ENCODE results near the gene ENTPD6.
A peak's percentile ranks its signal among the peaks of the same experiment; 100 is the strongest.

The ENTPD6 gene

DNA sequence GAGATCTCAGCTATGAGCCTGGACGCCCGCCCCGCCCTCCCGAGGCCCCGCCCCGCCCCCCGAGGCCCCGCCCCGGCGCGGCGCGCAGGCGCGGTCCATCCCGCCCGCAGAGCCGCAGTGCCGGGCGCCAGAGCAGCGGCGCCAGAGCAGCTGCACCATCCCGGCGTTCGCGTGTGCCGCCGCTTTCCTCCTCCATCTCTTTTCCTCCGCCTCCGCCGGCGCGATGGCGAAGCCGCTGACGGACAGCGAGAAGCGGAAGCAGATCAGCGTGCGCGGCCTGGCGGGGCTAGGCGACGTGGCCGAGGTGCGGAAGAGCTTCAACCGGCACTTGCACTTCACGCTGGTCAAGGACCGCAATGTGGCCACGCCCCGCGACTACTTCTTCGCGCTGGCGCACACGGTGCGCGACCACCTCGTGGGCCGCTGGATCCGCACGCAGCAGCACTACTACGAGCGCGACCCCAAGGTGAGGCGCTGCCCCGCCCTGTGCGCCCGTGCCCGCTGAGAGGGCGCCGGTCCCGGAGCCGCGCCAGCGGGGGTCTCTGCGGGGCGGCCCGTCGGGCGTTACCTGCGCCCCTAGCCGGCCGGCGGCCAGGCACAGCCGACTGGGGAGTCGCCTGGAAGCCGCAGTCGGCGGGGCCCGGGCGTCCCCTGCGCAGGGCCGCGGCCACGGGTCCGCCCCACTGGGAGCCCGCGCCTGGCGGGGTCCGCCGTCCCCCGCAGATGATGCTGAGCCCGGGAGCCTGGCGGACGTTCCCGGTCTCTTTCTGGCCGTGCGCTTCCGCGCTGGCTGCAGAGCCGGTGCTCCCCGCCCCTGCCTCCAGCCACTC is 52.7 kb downstream of the ENTPD6 start, which contains the start of gene PYGB:
Gene PYGB (plus strand): TSS at position 130 of the 830 bp plus-strand sequence. CDS start 94 bp downstream, at position 224.
- H3K27ac ChIP-seq (ENCODE audit: low read length) = peak within 1 kb of the TSS; percentile 48
- peaks cover 23% of the 10 kb centered on the region for H3K27me3 ChIP-seq (ENCODE audit: low read depth, low read length)
- TF ChIP-seq, protein P1, sequence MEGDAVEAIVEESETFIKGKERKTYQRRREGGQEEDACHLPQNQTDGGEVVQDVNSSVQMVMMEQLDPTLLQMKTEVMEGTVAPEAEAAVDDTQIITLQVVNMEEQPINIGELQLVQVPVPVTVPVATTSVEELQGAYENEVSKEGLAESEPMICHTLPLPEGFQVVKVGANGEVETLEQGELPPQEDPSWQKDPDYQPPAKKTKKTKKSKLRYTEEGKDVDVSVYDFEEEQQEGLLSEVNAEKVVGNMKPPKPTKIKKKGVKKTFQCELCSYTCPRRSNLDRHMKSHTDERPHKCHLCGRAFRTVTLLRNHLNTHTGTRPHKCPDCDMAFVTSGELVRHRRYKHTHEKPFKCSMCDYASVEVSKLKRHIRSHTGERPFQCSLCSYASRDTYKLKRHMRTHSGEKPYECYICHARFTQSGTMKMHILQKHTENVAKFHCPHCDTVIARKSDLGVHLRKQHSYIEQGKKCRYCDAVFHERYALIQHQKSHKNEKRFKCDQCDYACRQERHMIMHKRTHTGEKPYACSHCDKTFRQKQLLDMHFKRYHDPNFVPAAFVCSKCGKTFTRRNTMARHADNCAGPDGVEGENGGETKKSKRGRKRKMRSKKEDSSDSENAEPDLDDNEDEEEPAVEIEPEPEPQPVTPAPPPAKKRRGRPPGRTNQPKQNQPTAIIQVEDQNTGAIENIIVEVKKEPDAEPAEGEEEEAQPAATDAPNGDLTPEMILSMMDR (IDR thresholded peaks at IDR 0.05; ENCODE audit: low read depth, low read length) = no peak
- TF ChIP-seq EZH2phosphoT487 (IDR thresholded peaks at IDR 0.05; ENCODE audit: low read depth) = no peak
- H3K4me3 ChIP-seq (ENCODE audit: low read length) = peak within 1 kb of the TSS; percentile 89
- peaks cover 2% of the 10 kb centered on the region for H3K36me3 ChIP-seq (replicated peaks; ENCODE audit: low read depth, low read length)
- peak within 1 kb of the TSS; percentile 62 for H3K9ac ChIP-seq (ENCODE audit: low read length)
- peak within 1 kb of the TSS; percentile 74 for H2AFZ ChIP-seq (ENCODE audit: low read depth, low read length)
- 0 out of 2 replicates have a peak, but pooled peaks cover 5% of the 10 kb centered on the region for H4K20me1 ChIP-seq (ENCODE audit: insufficient read depth, low read length)
- H3K79me2 ChIP-seq (ENCODE audit: low read length) = peaks cover 45% of the 10 kb centered on the region
- no peaks in the 10 kb centered on the region for H3K9me3 ChIP-seq (ENCODE audit: insufficient read depth, low read length)
- peaks cover 24% of the 10 kb centered on the region for H3K4me1 ChIP-seq (ENCODE audit: low read length)
- peak within 1 kb of the TSS; percentile 99 for H3K4me2 ChIP-seq (ENCODE audit: low read length)

DNA sequence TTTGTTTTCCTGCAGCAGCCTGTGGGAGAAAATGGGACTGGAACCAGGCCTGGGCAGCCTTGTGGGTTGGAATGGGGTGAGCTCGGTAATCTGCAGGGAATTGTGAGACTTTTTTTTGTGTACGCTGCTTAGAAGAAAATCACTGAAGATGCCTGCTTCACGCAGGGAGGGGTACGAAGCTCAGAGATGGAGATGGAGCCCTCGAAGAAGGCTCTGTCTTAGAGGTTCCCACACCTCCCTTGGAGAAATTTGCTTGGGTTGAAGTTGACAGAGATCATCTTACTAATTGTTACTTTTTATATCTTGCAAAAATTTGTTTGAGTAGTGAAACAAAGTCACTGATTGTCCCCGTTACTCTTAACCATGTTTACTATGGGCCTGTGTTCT is 53.3 kb downstream of the ENTPD6 start:
- Histone ChIP-seq H3K36me3 (replicated peaks; ENCODE audit: low read depth, low read length) (peaks cover 2% of the 10 kb centered on the region), H2AFZ (ENCODE audit: low read depth, low read length) (peak overlapping the region; percentile 49), H3K79me2 (ENCODE audit: low read length) (peaks cover 46% of the 10 kb centered on the region), H3K9me3 (ENCODE audit: insufficient read depth, low read length) (no peaks in the 10 kb centered on the region), H3K9ac (ENCODE audit: low read length) (peak overlapping the region; percentile 62), H3K4me3 (ENCODE audit: low read length) (peak overlapping the region; percentile 89), H3K27ac (ENCODE audit: low read length) (no peak overlapping the region), H3K4me1 (ENCODE audit: low read length) (peaks cover 24% of the 10 kb centered on the region), H3K27me3 (ENCODE audit: low read depth, low read length) (peaks cover 20% of the 10 kb centered on the region), H4K20me1 (ENCODE audit: insufficient read depth, low read length) (0 out of 2 replicates have a peak, but pooled peaks cover 5% of the 10 kb centered on the region), H3K4me2 (ENCODE audit: low read length) (peak overlapping the region; percentile 83)
- TF ChIP-seq EZH2phosphoT487 (IDR thresholded peaks at IDR 0.05; ENCODE audit: low read depth) = no peak
- TF ChIP-seq, protein P1 (IDR thresholded peaks at IDR 0.05; ENCODE audit: low read depth, low read length) = no peak

DNA sequence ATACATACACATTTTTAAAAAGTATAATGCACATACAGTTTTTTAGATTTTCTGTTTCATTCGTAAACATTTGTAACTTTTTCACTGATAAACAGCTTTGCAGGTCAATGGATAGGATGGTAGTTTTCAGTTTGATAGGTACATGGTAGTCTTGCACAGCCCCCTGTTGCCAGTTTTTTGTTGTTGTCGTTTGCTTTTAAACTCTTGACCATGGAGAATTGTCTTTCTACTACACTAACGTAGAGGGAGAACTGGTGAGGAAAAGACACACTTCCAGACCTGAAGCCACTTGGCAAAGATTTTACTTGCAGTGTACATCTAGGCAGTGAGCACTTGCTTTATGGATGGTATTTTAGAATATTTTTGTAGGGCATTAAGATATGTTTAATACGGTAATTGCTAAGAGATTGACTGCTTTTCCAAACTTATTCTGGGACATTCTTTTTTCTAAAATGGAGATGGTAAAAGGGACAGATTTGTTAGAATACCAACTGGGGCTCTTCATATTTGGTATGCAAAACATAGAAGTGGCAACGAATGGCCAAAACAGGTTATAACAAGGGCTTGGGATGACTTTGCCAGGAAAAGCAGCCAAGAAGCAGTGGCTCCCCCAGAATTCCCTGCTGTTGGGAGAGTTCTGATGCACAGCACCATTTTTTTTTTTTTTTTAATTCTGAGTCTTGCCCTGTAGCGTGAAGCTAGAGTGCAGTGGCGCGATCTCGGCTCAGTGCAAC is 53.9 kb downstream of the ENTPD6 start:
- H3K9me3 ChIP-seq (ENCODE audit: insufficient read depth, low read length) = no peaks in the 10 kb centered on the region
- H2AFZ ChIP-seq (ENCODE audit: low read depth, low read length) = no peak overlapping the region
- H3K4me3 ChIP-seq (ENCODE audit: low read length) = peak overlapping the region; percentile 89
- H3K79me2 ChIP-seq (ENCODE audit: low read length) = peaks cover 46% of the 10 kb centered on the region
- peaks cover 18% of the 10 kb centered on the region for H3K27me3 ChIP-seq (ENCODE audit: low read depth, low read length)
- H3K4me1 ChIP-seq (ENCODE audit: low read length) = peaks cover 24% of the 10 kb centered on the region
- peak overlapping the region; percentile 83 for H3K4me2 ChIP-seq (ENCODE audit: low read length)
- H3K9ac ChIP-seq (ENCODE audit: low read length) = peak overlapping the region; percentile 62
- 0 out of 2 replicates have a peak, but pooled peaks cover 5% of the 10 kb centered on the region for H4K20me1 ChIP-seq (ENCODE audit: insufficient read depth, low read length)
- peaks cover 2% of the 10 kb centered on the region for H3K36me3 ChIP-seq (replicated peaks; ENCODE audit: low read depth, low read length)
- no peak overlapping the region for H3K27ac ChIP-seq (ENCODE audit: low read length)
- TF ChIP-seq, protein P1 (IDR thresholded peaks at IDR 0.05; ENCODE audit: low read depth, low read length) = no peak
- TF ChIP-seq EZH2phosphoT487 (IDR thresholded peaks at IDR 0.05; ENCODE audit: low read depth) = no peak

DNA sequence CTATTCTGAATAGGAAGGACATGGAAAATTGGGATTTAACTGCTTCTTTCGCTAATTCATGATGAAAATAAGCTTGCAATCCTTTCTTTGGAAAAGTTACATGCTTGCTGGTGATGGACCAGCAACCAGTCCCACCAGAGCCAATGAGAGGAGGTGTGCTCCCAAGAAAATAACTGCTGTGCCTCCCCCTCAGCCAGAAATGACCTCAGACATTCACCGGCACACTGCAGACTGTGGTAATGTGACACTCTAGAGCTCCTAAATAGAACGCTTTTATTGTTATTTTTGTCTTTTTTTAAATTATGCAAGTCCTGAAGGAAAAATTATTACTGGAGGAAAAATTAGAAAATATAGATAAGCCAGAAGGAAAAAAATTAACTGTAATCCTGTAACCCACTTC is 55.0 kb downstream of the ENTPD6 start:
- TF ChIP-seq, protein P1 (IDR thresholded peaks at IDR 0.05; ENCODE audit: low read depth, low read length) = no peak
- TF ChIP-seq EZH2phosphoT487 (IDR thresholded peaks at IDR 0.05; ENCODE audit: low read depth) = no peak
- Histone ChIP-seq H3K4me2 (ENCODE audit: low read length) (no peak overlapping the region), H4K20me1 (ENCODE audit: insufficient read depth, low read length) (0 out of 2 replicates have a peak, but pooled peaks cover 5% of the 10 kb centered on the region), H3K27me3 (ENCODE audit: low read depth, low read length) (peaks cover 14% of the 10 kb centered on the region), H3K27ac (ENCODE audit: low read length) (no peak overlapping the region), H2AFZ (ENCODE audit: low read depth, low read length) (no peak overlapping the region), H3K79me2 (ENCODE audit: low read length) (peaks cover 50% of the 10 kb centered on the region), H3K36me3 (replicated peaks; ENCODE audit: low read depth, low read length) (peaks cover 6% of the 10 kb centered on the region), H3K4me1 (ENCODE audit: low read length) (peaks cover 24% of the 10 kb centered on the region), H3K9ac (ENCODE audit: low read length) (no peak overlapping the region), H3K9me3 (ENCODE audit: insufficient read depth, low read length) (no peaks in the 10 kb centered on the region), H3K4me3 (ENCODE audit: low read length) (no peak overlapping the region)

Measured in OCI-LY3 (cell line).